ENCODE data around the gene TRIO. TPM values are rescaled to one million over a fixed set of nuclear protein-coding genes. Genes with fewer than 3 reads are reported as not detected.

Gene TRIO
- polyA plus RNA-seq, 1 of the 3 experiments (the other 2 are of a cell fraction): 229 TPM

DNA sequence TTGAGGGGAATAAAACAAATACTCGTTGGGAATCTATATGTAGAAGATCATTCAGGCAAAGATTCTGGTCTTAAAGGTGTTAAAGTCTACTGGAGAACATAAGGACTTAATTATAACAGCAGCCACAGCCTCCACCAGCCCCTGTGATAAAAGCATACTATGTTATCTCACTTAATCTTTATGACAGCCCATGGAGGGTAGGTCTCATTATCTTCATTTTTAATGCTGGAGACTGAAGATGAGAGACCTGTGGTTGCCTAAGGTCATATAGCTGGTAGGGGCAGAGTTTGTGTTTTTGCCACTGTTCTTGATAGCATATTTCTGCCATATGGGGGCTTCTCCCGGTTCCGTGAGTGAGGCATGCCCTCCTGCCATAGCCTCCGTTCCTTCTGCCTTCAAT, 88.7 kb downstream of the TRIO start:
- DNase-seq: no peak
- Histone ChIP-seq H3K9ac (no peak overlapping the region), H4K20me1 (ENCODE audit: insufficient read depth) (peaks cover 94% of the 10 kb centered on the region), H3K4me1 (ENCODE audit: control insufficient read depth in 1 of 2, insufficient read depth in 2 of 2, low read depth in 1 of 2, low read length in 1 of 2) (peaks cover 10% of the 10 kb centered on the region in 2 experiments), H3K4me3 (ENCODE audit: low read depth in 2 of 2, low read length in 1 of 2) (no peak overlapping the region), H3K9me3 (no peaks in the 10 kb centered on the region), H3K36me3 (replicated peaks in 1 of 2; ENCODE audit: control insufficient read depth in 1 of 2, insufficient read depth in 2 of 2, low read length in 1 of 2) (peaks cover 0 to 4% of the 10 kb centered on the region in 2 experiments), H3K27ac (ENCODE audit: low read depth in 2 of 2, low read length in 1 of 2) (no peak overlapping the region; a peak in 1 of 4 replicates), H3K9me2 (no peaks in the 10 kb centered on the region), H3K4me2 (no peak overlapping the region), H2AFZ (ENCODE audit: low read depth) (no peak overlapping the region), H3F3A (replicated peaks; ENCODE audit: insufficient read depth) (peaks cover 5% of the 10 kb centered on the region), H3K79me2 (ENCODE audit: insufficient read depth) (peaks cover 100% of the 10 kb centered on the region), H3K27me3 (ENCODE audit: insufficient read depth) (no peaks in the 10 kb centered on the region)
- ChIA-PET POLR2A (no interaction called here), CTCF (no interaction called here)
- 87% methylated on average over 4 of the region's 4 CpGs for WGBS (ENCODE audit: low lambda C conversion rate)
- peak; percentile 58 for TF ChIP-seq GATA2 (CRISPR knock-in tag; IDR thresholded peaks at IDR 0.05)
- no peak for TF ChIP-seq RCOR1 (IDR thresholded peaks at IDR 0.05; ENCODE audit: low read length)
- peak in 1 of 2 experiments; percentile 8; a peak in 1 of 4 replicates for TF ChIP-seq EP300 (IDR thresholded peaks at IDR 0.05; ENCODE audit: borderline replicate concordance in 1 of 2, low read depth in 1 of 2, low read length in 1 of 2)

DNA sequence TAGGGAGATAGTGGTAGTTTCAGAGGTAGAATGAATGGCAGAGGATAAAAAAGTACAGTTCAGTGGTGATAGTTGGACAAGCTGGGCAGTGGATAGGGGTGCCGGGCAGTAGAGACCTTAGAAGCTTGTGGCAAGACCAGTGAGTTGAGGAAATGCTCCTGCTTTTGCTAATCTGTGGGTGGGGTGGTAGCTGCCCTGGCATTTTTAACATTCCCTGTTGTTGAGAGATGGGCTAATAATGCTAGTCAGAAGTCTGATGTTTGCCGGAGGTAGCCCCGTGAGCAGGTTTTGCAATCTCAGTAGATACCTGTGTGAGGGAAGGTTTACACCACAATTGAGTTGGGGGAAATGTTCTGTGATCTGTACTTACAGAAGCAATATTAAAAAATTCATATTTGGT, 91.1 kb downstream of the TRIO start:
- WGBS (ENCODE audit: low lambda C conversion rate): 94% methylated on average over 3 of the region's 3 CpGs
- Histone ChIP-seq H3K36me3 (replicated peaks in 1 of 2; ENCODE audit: control insufficient read depth in 1 of 2, insufficient read depth in 2 of 2, low read length in 1 of 2) (no peaks in the 10 kb centered on the region), H3K4me3 (ENCODE audit: low read depth in 2 of 2, low read length in 1 of 2) (no peak overlapping the region), H3K79me2 (ENCODE audit: insufficient read depth) (peaks cover 100% of the 10 kb centered on the region), H3K9ac (no peak overlapping the region), H3K9me3 (no peaks in the 10 kb centered on the region), H3K4me2 (no peak overlapping the region; the same call in 1 of the 2 replicates), H3F3A (replicated peaks; ENCODE audit: insufficient read depth) (no peaks in the 10 kb centered on the region), H2AFZ (ENCODE audit: low read depth) (no peak overlapping the region), H3K27ac (ENCODE audit: low read depth in 2 of 2, low read length in 1 of 2) (no peak overlapping the region), H3K4me1 (ENCODE audit: control insufficient read depth in 1 of 2, insufficient read depth in 2 of 2, low read depth in 1 of 2, low read length in 1 of 2) (peaks cover 22% of the 10 kb centered on the region in 2 experiments), H3K27me3 (ENCODE audit: insufficient read depth) (no peaks in the 10 kb centered on the region), H4K20me1 (ENCODE audit: insufficient read depth) (peaks cover 96% of the 10 kb centered on the region), H3K9me2 (no peaks in the 10 kb centered on the region)
- ChIA-PET POLR2A (no interaction called here), CTCF (interaction anchor here (1.3 kb wide), 1 partner anchor 12 kb away, joined by 3 read pairs; no protein-coding TSS in a partner anchor)
- DNase-seq: no peak
- TF ChIP-seq, protein P1, sequence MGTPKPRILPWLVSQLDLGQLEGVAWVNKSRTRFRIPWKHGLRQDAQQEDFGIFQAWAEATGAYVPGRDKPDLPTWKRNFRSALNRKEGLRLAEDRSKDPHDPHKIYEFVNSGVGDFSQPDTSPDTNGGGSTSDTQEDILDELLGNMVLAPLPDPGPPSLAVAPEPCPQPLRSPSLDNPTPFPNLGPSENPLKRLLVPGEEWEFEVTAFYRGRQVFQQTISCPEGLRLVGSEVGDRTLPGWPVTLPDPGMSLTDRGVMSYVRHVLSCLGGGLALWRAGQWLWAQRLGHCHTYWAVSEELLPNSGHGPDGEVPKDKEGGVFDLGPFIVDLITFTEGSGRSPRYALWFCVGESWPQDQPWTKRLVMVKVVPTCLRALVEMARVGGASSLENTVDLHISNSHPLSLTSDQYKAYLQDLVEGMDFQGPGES (IDR thresholded peaks at IDR 0.05; ENCODE audit: low read depth, low read length): no peak
- TF ChIP-seq SIN3A (IDR thresholded peaks at IDR 0.05; ENCODE audit: borderline replicate concordance, low read depth, low read length) (no peak), CHD2 (IDR thresholded peaks at IDR 0.05; ENCODE audit: low read length, partially characterized antibody) (no peak), RCOR1 (IDR thresholded peaks at IDR 0.05; ENCODE audit: low read length) (no peak), FOXM1 (IDR thresholded peaks at IDR 0.05; ENCODE audit: low read depth) (no peak), TCF12 (IDR thresholded peaks at IDR 0.05) (no peak), USF2 (IDR thresholded peaks at IDR 0.05; ENCODE audit: borderline replicate concordance, low read depth, low read length) (no peak), RXRA (IDR thresholded peaks at IDR 0.05; ENCODE audit: borderline replicate concordance, low read depth) (no peak), CTCF (IDR thresholded peaks at IDR 0.05) (no peak), GATA2 (CRISPR knock-in tag; IDR thresholded peaks at IDR 0.05) (no peak), TAF1 (IDR thresholded peaks at IDR 0.05; ENCODE audit: borderline replicate concordance, low read depth, low read length) (no peak), POLR2AphosphoS5 (IDR thresholded peaks at IDR 0.05; ENCODE audit: low read depth, low read length) (no peak), RAD21 (IDR thresholded peaks at IDR 0.05; ENCODE audit: low read length) (no peak), REST (IDR thresholded peaks at IDR 0.05; ENCODE audit: low read depth, low read length) (no peak), SMC3 (IDR thresholded peaks at IDR 0.05; ENCODE audit: low read depth, low read length) (no peak), NRF1 (IDR thresholded peaks at IDR 0.05; ENCODE audit: low read depth, low read length) (no peak), EZH2phosphoT487 (IDR thresholded peaks at IDR 0.05; ENCODE audit: borderline replicate concordance, low read depth) (no peak)
- TF ChIP-seq, protein P2, sequence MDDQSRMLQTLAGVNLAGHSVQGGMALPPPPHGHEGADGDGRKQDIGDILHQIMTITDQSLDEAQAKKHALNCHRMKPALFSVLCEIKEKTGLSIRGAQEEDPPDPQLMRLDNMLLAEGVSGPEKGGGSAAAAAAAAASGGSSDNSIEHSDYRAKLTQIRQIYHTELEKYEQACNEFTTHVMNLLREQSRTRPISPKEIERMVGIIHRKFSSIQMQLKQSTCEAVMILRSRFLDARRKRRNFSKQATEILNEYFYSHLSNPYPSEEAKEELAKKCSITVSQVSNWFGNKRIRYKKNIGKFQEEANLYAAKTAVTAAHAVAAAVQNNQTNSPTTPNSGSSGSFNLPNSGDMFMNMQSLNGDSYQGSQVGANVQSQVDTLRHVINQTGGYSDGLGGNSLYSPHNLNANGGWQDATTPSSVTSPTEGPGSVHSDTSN (IDR thresholded peaks at IDR 0.05): no peak
